ENCODE results near the gene PRICKLE1.
A peak's percentile ranks its signal among the peaks of the same experiment; 100 is the strongest.

PRICKLE1 gene

GRCh38 chr12:42477941-42478340 is 111.6 kb downstream of the PRICKLE1 start:
- Histone ChIP-seq H3K79me2 (ENCODE audit: insufficient read depth, low read length) (no peaks in the 10 kb centered on the region), H3K4me1 (ENCODE audit: insufficient read depth, low read length, severe bottlenecking) (peaks cover 49% of the 10 kb centered on the region), H2AFZ (ENCODE audit: low read length) (no peak overlapping the region), H3K9me2 (ENCODE audit: low read depth, low read length) (no peaks in the 10 kb centered on the region), H4K20me1 (ENCODE audit: insufficient read depth, low read length) (no peaks in the 10 kb centered on the region), H3K4me3 (ENCODE audit: low read depth, low read length, poor library complexity, severe bottlenecking) (no peak overlapping the region), H3K9me3 (ENCODE audit: low read length) (no peaks in the 10 kb centered on the region), H3K4me2 (ENCODE audit: low read length) (no peak overlapping the region), H3K27me3 (ENCODE audit: insufficient read depth, low read length) (no peaks in the 10 kb centered on the region), H3K36me3 (ENCODE audit: insufficient read depth, low read length) (no peaks in the 10 kb centered on the region), H3K27ac (ENCODE audit: low read depth, low read length, poor library complexity, severe bottlenecking) (no peak overlapping the region), H3K9ac (ENCODE audit: low read length) (no peak overlapping the region), H3F3A (ENCODE audit: insufficient read depth, low read length) (no peaks in the 10 kb centered on the region)
- TF ChIP-seq EZH2 (IDR thresholded peaks at IDR 0.05; ENCODE audit: borderline replicate concordance, low read length) = no peak
- TF ChIP-seq CTCF (IDR thresholded peaks at IDR 0.05; ENCODE audit: low read length) = no peak

- peak overlapping the region; percentile 6; the same call in 1 of the 2 replicates for H3K9ac ChIP-seq (ENCODE audit: low read length)
- TF ChIP-seq CTCF (IDR thresholded peaks at IDR 0.05; ENCODE audit: low read length) (no peak), EZH2 (IDR thresholded peaks at IDR 0.05; ENCODE audit: borderline replicate concordance, low read length) (no peak)
- H3K9me3 ChIP-seq (ENCODE audit: low read length) = no peaks in the 10 kb centered on the region
- no peaks in the 10 kb centered on the region for H3K9me2 ChIP-seq (ENCODE audit: low read depth, low read length)
- H3K27ac ChIP-seq (ENCODE audit: low read depth, low read length, poor library complexity, severe bottlenecking) = peak overlapping the region; percentile 41
- 0 out of 2 replicates have a peak, but pooled peaks cover 2% of the 10 kb centered on the region for H3F3A ChIP-seq (ENCODE audit: insufficient read depth, low read length)
- peaks cover 61% of the 10 kb centered on the region for H3K4me1 ChIP-seq (ENCODE audit: insufficient read depth, low read length, severe bottlenecking)
- H3K27me3 ChIP-seq (ENCODE audit: insufficient read depth, low read length) = no peaks in the 10 kb centered on the region
- H3K79me2 ChIP-seq (ENCODE audit: insufficient read depth, low read length) = no peaks in the 10 kb centered on the region
- no peaks in the 10 kb centered on the region for H4K20me1 ChIP-seq (ENCODE audit: insufficient read depth, low read length)
- no peak overlapping the region for H3K4me3 ChIP-seq (ENCODE audit: low read depth, low read length, poor library complexity, severe bottlenecking)
- H3K4me2 ChIP-seq (ENCODE audit: low read length) = peak overlapping the region; percentile 45
- H3K36me3 ChIP-seq (ENCODE audit: insufficient read depth, low read length) = no peaks in the 10 kb centered on the region
- no peak overlapping the region; the same call in 1 of the 2 replicates for H2AFZ ChIP-seq (ENCODE audit: low read length)
Observed at GRCh38 chr12:42475106-42475505, 114.4 kb downstream of the PRICKLE1 start.

- Histone ChIP-seq H3K4me2 (ENCODE audit: low read length) (no peak overlapping the region), H3K4me3 (ENCODE audit: low read depth, low read length, poor library complexity, severe bottlenecking) (no peak overlapping the region), H3K79me2 (ENCODE audit: insufficient read depth, low read length) (no peaks in the 10 kb centered on the region), H3F3A (ENCODE audit: insufficient read depth, low read length) (0 out of 2 replicates have a peak, but pooled peaks cover 8% of the 10 kb centered on the region), H4K20me1 (ENCODE audit: insufficient read depth, low read length) (no peaks in the 10 kb centered on the region), H3K4me1 (ENCODE audit: insufficient read depth, low read length, severe bottlenecking) (peaks cover 68% of the 10 kb centered on the region), H3K9me2 (ENCODE audit: low read depth, low read length) (no peaks in the 10 kb centered on the region), H3K27me3 (ENCODE audit: insufficient read depth, low read length) (no peaks in the 10 kb centered on the region), H3K9me3 (ENCODE audit: low read length) (no peaks in the 10 kb centered on the region), H3K36me3 (ENCODE audit: insufficient read depth, low read length) (no peaks in the 10 kb centered on the region), H2AFZ (ENCODE audit: low read length) (no peak overlapping the region), H3K27ac (ENCODE audit: low read depth, low read length, poor library complexity, severe bottlenecking) (peak overlapping the region; percentile 41), H3K9ac (ENCODE audit: low read length) (no peak overlapping the region)
- TF ChIP-seq CTCF (IDR thresholded peaks at IDR 0.05; ENCODE audit: low read length) = no peak
Observed at GRCh38 chr12:42474391-42474790, 115.2 kb downstream of the PRICKLE1 start.

All from OCI-LY1 (cell line).